Osteoblast (primary cell): ENCODE results near the gene CCR9. TPM values are rescaled to one million over a fixed set of nuclear protein-coding genes. Genes with fewer than 3 reads are reported as not detected.

Experiments used
- DNase-seq: peaks from one replicate; pipeline ENCODE4 v3.0.0; 2011; ENCODE audit warnings: low spot score, mixed read lengths; ENCODE audit not compliant: insufficient read length; ENCODE audit errors: missing footprints
- H2AFZ ChIP-seq: 2 replicates; pipeline ENCODE4 v1.6.0; 2011; ENCODE audit warnings: mild to moderate bottlenecking, low read length
- H3K27ac ChIP-seq: 2 replicates; pipeline ENCODE4 v1.5.1; 2011; ENCODE audit warnings: mild to moderate bottlenecking, low read depth, low read length, moderate library complexity
- H3K27me3 ChIP-seq: 2 replicates; pipeline ENCODE4 v1.6.0; 2012; ENCODE audit warnings: mild to moderate bottlenecking, control low read depth, inconsistent platforms, low read length, moderate library complexity; ENCODE audit not compliant: insufficient read depth
- H3K36me3 ChIP-seq: 2 replicates; pipeline ENCODE4 v1.5.1; 2011; ENCODE audit warnings: mild to moderate bottlenecking, low read length, control low read depth, moderate library complexity; ENCODE audit not compliant: insufficient read depth
- H3K4me1 ChIP-seq: 2 replicates; pipeline ENCODE4 v1.5.1; 2011; ENCODE audit warnings: mild to moderate bottlenecking, low read length, control low read depth, moderate library complexity; ENCODE audit not compliant: insufficient read depth
- H3K4me2 ChIP-seq: 2 replicates; pipeline ENCODE4 v1.6.0; 2011; ENCODE audit warnings: mild to moderate bottlenecking, low read length; ENCODE audit not compliant: insufficient read depth
- H3K4me3 ChIP-seq: fragments of 200-600 bp; sonication (generic); 3 replicates; pipeline ENCODE4 v1.5.1; 2012; ENCODE audit warnings: mild to moderate bottlenecking, low read length, inconsistent platforms; ENCODE audit not compliant: insufficient read depth
- H3K79me2 ChIP-seq: 2 replicates; pipeline ENCODE4 v1.6.0; 2012; ENCODE audit warnings: mild to moderate bottlenecking, low read length, control low read depth, inconsistent platforms; ENCODE audit not compliant: insufficient read depth
- H3K9me3 ChIP-seq: 2 replicates; pipeline ENCODE4 v1.5.1; 2011; ENCODE audit warnings: low read depth, low read length, control low read depth
- H4K20me1 ChIP-seq: 2 replicates; pipeline ENCODE4 v1.6.0; 2012; ENCODE audit warnings: mild to moderate bottlenecking, low read length, control low read depth; ENCODE audit not compliant: insufficient read depth
- CTCF ChIP-seq: IDR thresholded peaks from 2 replicates; pipeline ENCODE4 v1.5.1; 2011; ENCODE audit warnings: mild to moderate bottlenecking, low read depth, low read length, moderate library complexity; ENCODE audit errors: extremely low read depth
- total RNA-seq: library from RNA; depleted of rRNA; stranded (reverse); fragments of >200 nt; gene quantifications from 2 replicates; pipeline ENCODE4 v1.2.3, GENCODE V29; 2012

Gene CCR9
- total RNA-seq, 1 donor = not detected

GRCh38 chr3:45873638-45874037 lies 12.7 kb upstream of the CCR9 start:
- Histone ChIP-seq H3K4me1 (no peaks in the 10 kb centered on the region), H3K36me3 (no peaks in the 10 kb centered on the region), H3K9me3 (no peaks in the 10 kb centered on the region), H3K4me3 (no peak overlapping the region), H3K79me2 (no peaks in the 10 kb centered on the region), H2AFZ (no peak overlapping the region), H3K27me3 (peaks cover 46% of the 10 kb centered on the region), H3K27ac (no peak overlapping the region), H4K20me1 (no peaks in the 10 kb centered on the region), H3K4me2 (no peak overlapping the region)
- TF ChIP-seq CTCF = no peak
- DNase-seq = no peak

GRCh38 chr3:45874677-45875346 lies 11.5 kb upstream of the CCR9 start:
- H3K4me1 ChIP-seq = no peaks in the 10 kb centered on the region
- no peak overlapping the region for H3K27ac ChIP-seq
- H4K20me1 ChIP-seq = no peaks in the 10 kb centered on the region
- no peaks in the 10 kb centered on the region for H3K36me3 ChIP-seq
- no peaks in the 10 kb centered on the region for H3K79me2 ChIP-seq
- H3K4me3 ChIP-seq = no peak overlapping the region
- peaks cover 38% of the 10 kb centered on the region for H3K27me3 ChIP-seq
- TF ChIP-seq CTCF = no peak
- H3K4me2 ChIP-seq = no peak overlapping the region
- H3K9me3 ChIP-seq = no peaks in the 10 kb centered on the region
- DNase-seq = no peak
- H2AFZ ChIP-seq = no peak overlapping the region

DNA sequence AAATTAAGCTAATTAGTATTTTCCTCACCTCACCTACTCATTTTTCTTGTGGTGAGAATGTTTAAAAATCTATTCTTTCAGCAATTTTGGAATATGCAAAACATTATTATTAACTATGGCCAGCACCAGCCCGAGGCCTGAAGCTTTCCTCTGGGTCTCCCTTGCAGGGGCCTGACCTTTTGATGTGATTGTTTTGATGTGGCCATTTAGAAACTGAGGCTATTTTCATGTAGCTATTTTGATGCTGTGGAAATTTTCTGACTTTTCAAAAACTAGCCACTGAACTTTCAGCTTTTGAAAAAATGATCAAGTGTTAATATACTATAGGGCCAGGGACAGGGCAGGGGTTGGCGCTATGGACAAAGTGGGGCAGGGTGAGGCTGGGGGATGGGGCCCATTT lies 8.2 kb upstream of the CCR9 start:
- Histone ChIP-seq H3K9me3 (no peaks in the 10 kb centered on the region), H3K79me2 (no peaks in the 10 kb centered on the region), H3K36me3 (no peaks in the 10 kb centered on the region), H3K27me3 (peaks cover 40% of the 10 kb centered on the region), H3K4me3 (no peak overlapping the region), H3K4me2 (no peak overlapping the region), H4K20me1 (peaks cover 3% of the 10 kb centered on the region), H3K4me1 (peaks cover 5% of the 10 kb centered on the region), H2AFZ (no peak overlapping the region), H3K27ac (no peak overlapping the region)
- DNase-seq = no peak
- no peak for TF ChIP-seq CTCF

DNA sequence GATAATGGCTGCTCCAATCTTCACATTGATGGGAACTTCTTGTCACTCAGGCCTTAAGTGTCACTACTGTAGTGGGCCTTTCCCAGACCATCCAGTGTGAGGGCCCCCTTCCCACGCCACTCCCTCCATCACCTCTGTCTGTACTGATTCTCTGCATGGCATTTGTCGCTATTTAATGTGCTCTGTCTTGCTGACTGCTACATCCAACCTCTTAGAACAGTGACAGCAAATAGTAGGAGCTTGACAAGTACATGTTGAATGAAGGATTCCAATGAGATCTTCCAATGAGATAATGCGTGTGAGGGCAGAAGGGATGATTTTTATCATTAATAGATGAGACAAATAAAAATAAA lies 5.6 kb upstream of the CCR9 start:
- no peak for DNase-seq
- peaks cover 5% of the 10 kb centered on the region for H3K4me1 ChIP-seq
- peaks cover 39% of the 10 kb centered on the region for H3K27me3 ChIP-seq
- H3K9me3 ChIP-seq = no peaks in the 10 kb centered on the region
- no peak overlapping the region for H3K4me3 ChIP-seq
- no peak overlapping the region for H3K27ac ChIP-seq
- H4K20me1 ChIP-seq = peaks cover 3% of the 10 kb centered on the region
- no peaks in the 10 kb centered on the region for H3K36me3 ChIP-seq
- no peak overlapping the region for H3K4me2 ChIP-seq
- H2AFZ ChIP-seq = no peak overlapping the region
- no peaks in the 10 kb centered on the region for H3K79me2 ChIP-seq
- no peak for TF ChIP-seq CTCF
